HG02588 (cell line): ENCODE data around the gene HERC4.
A peak's percentile ranks its signal among the peaks of the same experiment; 100 is the strongest.

Experiments used
- ATAC-seq: cut with Tn5 transposase; IDR thresholded peaks from one replicate; pipeline ENCODE4 v1.9.1; 2021; ENCODE audit warnings: mild to moderate bottlenecking, moderate library complexity; ENCODE audit not compliant: unreplicated experiment

Gene HERC4

GRCh38 chr10:68074775-68075549 lies at the start of gene HERC4:
TSS of gene HERC4 (minus strand) at chr10:68075283. CDS start at chr10:68073108, 2,175 bp downstream.
- peak; percentile 88 for ATAC-seq

- ATAC-seq = no peak
Observed at GRCh38 chr10:68124718-68125117, 49.6 kb upstream of the HERC4 start.

- no peak for ATAC-seq
Observed at GRCh38 chr10:68121852-68122251, 46.8 kb upstream of the HERC4 start.

GRCh38 chr10:68121020-68121743 lies 46.1 kb upstream of the HERC4 start:
- no peak for ATAC-seq

- ATAC-seq = no peak
Observed at GRCh38 chr10:68118657-68119056, 43.6 kb upstream of the HERC4 start.

GRCh38 chr10:68112837-68113236 lies 37.8 kb upstream of the HERC4 start:
- ATAC-seq = no peak

- ATAC-seq = no peak
Observed at GRCh38 chr10:68111584-68111983, 36.5 kb upstream of the HERC4 start.

- ATAC-seq = no peak
Observed at GRCh38 chr10:68110027-68110426, 34.9 kb upstream of the HERC4 start.

- no peak for ATAC-seq
Observed at GRCh38 chr10:68109331-68109730, 34.2 kb upstream of the HERC4 start, which contains the start of gene MYPN. TSS of gene MYPN (plus strand) at chr10:68109488. CDS start at chr10:68121439, 11,951 bp downstream.

- no peak for ATAC-seq
Observed at GRCh38 chr10:68108653-68109052, 33.6 kb upstream of the HERC4 start.

GRCh38 chr10:68108051-68108450 lies 33.0 kb upstream of the HERC4 start:
- no peak for ATAC-seq

GRCh38 chr10:68107651-68108050 lies 32.6 kb upstream of the HERC4 start:
- no peak for ATAC-seq

GRCh38 chr10:68106656-68107055 lies 31.6 kb upstream of the HERC4 start:
- no peak for ATAC-seq

GRCh38 chr10:68105820-68106219 lies 30.7 kb upstream of the HERC4 start:
- no peak for ATAC-seq

GRCh38 chr10:68103901-68104300 lies 28.8 kb upstream of the HERC4 start:
- ATAC-seq = no peak

- no peak for ATAC-seq
Observed at GRCh38 chr10:68103261-68103878, 28.3 kb upstream of the HERC4 start.

- ATAC-seq = no peak
Observed at GRCh38 chr10:68101066-68101465, 26.0 kb upstream of the HERC4 start.

GRCh38 chr10:68099736-68100135 lies 24.7 kb upstream of the HERC4 start:
- no peak for ATAC-seq

- no peak for ATAC-seq
Observed at GRCh38 chr10:68096913-68097516, 21.9 kb upstream of the HERC4 start.

- no peak for ATAC-seq
Observed at GRCh38 chr10:68095153-68095552, 20.1 kb upstream of the HERC4 start.

GRCh38 chr10:68092512-68092911 lies 17.4 kb upstream of the HERC4 start:
- no peak for ATAC-seq
